H1 (cell line): ENCODE results near the gene GNAS. TPM values are rescaled to one million over a fixed set of nuclear protein-coding genes. Genes with fewer than 3 reads are reported as not detected.

Experiments used
- CTCF ChIA-PET: fragments of 300-600 bp; sonication (Branson Sonifier 250); formaldehyde crosslinking; loops from one replicate; lab custom pipeline; 2021; ENCODE audit not compliant: partially characterized antibody; lab: Charles Lee
- POLR2A ChIA-PET: fragments of 300-600 bp; sonication (Branson Sonifier 250); formaldehyde crosslinking; loops from one replicate; lab custom pipeline; 2021; ENCODE audit warnings: inconsistent platforms; ENCODE audit not compliant: partially characterized antibody; lab: Charles Lee
- DNase-seq, 2 experiments: peaks; one replicate each; pipeline versions ENCODE4 v3.0.0 to v3.0.0-alpha.2; 2010 to 2022; ENCODE audit warnings: low spot score in 2 of 2, low read depth in 1 of 2, mixed read lengths in 1 of 2
- FAIRE-seq: peaks from 2 replicates; lab custom pipeline; 2011; peaks lifted over from hg19 to GRCh38; lab: Jason Lieb, UNC
- H2AFZ ChIP-seq: 2 replicates; pipeline ENCODE4 v1.8.1; 2012; ENCODE audit warnings: low read length, inconsistent platforms
- H2AK5ac ChIP-seq: 2 replicates; pipeline ENCODE4 v1.6.1; 2013; ENCODE audit warnings: low read depth, low read length
- H2BK120ac ChIP-seq: replicated peaks from 2 replicates; pipeline ENCODE3; 2013; ENCODE audit warnings: low read depth, low read length, inconsistent platforms
- H2BK12ac ChIP-seq: 2 replicates; pipeline ENCODE4 v1.6.1; 2013; ENCODE audit warnings: low read depth, low read length
- H2BK15ac ChIP-seq: 2 replicates; pipeline ENCODE4 v1.6.1; 2013; ENCODE audit warnings: low read length
- H2BK20ac ChIP-seq: 2 replicates; pipeline ENCODE4 v1.6.1; 2013; ENCODE audit warnings: low read length
- H2BK5ac ChIP-seq: 2 replicates; pipeline ENCODE4 v1.6.1; 2013; ENCODE audit warnings: low read depth, low read length
- H3K14ac ChIP-seq: 2 replicates; pipeline ENCODE4 v1.6.1; 2013; ENCODE audit warnings: inconsistent platforms; ENCODE audit not compliant: insufficient read length
- H3K18ac ChIP-seq: 2 replicates; pipeline ENCODE4 v1.6.1; 2013; ENCODE audit warnings: low read length; ENCODE audit errors: extremely low read depth
- H3K23ac ChIP-seq: 2 replicates; pipeline ENCODE4 v1.6.1; 2013; ENCODE audit warnings: inconsistent platforms; ENCODE audit not compliant: insufficient read length
- H3K23me2 ChIP-seq: 2 replicates; pipeline ENCODE4 v1.6.1; 2013; ENCODE audit warnings: low read depth, low read length
- H3K27ac ChIP-seq: 2 replicates; pipeline ENCODE4 v1.6.1; 2011; ENCODE audit warnings: low read depth, low read length, inconsistent platforms
- H3K27me3 ChIP-seq, 4 experiments: replicated peaks in 1 of 4; 1 replicate in 1 of 4; 2 replicates in 3 of 4; pipeline versions ENCODE4 v1.6.1 to v1.8.1; 2011 to 2013; ENCODE audit warnings: low read length in 3 of 4, mild to moderate bottlenecking in 3 of 4, inconsistent platforms in 2 of 4, mixed read lengths in 2 of 4, moderate library complexity in 1 of 4; ENCODE audit not compliant: control insufficient read depth in 3 of 4, insufficient read depth in 3 of 4; ENCODE audit errors: extremely low read depth in 1 of 4
- H3K36me3 ChIP-seq, 4 experiments: 2 replicates each; pipeline versions ENCODE4 v1.6.1 to v1.8.1; 2011 to 2013; ENCODE audit warnings: mild to moderate bottlenecking in 4 of 4, low read length in 3 of 4, moderate library complexity in 2 of 4, control low read depth in 1 of 4, inconsistent platforms in 1 of 4; ENCODE audit not compliant: insufficient read depth in 4 of 4, control insufficient read depth in 2 of 4
- H3K4ac ChIP-seq: replicated peaks from 2 replicates; pipeline ENCODE3; 2013; ENCODE audit warnings: low read length, low read depth, mixed read lengths, inconsistent platforms; ENCODE audit not compliant: insufficient read length
- H3K4me1 ChIP-seq, 4 experiments: replicated peaks in 1 of 4; 1 replicate in 1 of 4; 2 replicates in 3 of 4; pipeline versions ENCODE4 v1.6.1 to v1.8.1; 2011 to 2013; ENCODE audit warnings: low read length in 3 of 4, inconsistent platforms in 2 of 4, mixed read lengths in 1 of 4; ENCODE audit not compliant: insufficient read depth in 4 of 4, control insufficient read depth in 3 of 4
- H3K4me2 ChIP-seq, 2 experiments: 2 replicates each; pipeline versions ENCODE4 v1.6.1 to v1.8.1; 2011 to 2013; ENCODE audit warnings: low read depth in 2 of 2, low read length in 2 of 2, control low read depth in 1 of 2, inconsistent platforms in 1 of 2, mild to moderate bottlenecking in 1 of 2; ENCODE audit not compliant: insufficient read depth in 1 of 2
- H3K4me3 ChIP-seq, 4 experiments: fragments of 200-600, 300-600 bp in 1 of 4; sonication (generic), shearing (Covaris generic), sonication (Bioruptor Twin) in 1 of 4; 2 replicates each; pipeline versions ENCODE4 v1.5.1 to v1.8.1; 2011 to 2016; ENCODE audit warnings: low read length in 4 of 4, low read depth in 3 of 4, control low read depth in 2 of 4, inconsistent platforms in 2 of 4, mild to moderate bottlenecking in 2 of 4, mixed read lengths in 1 of 4, moderate library complexity in 1 of 4; ENCODE audit not compliant: insufficient read depth in 2 of 4; ENCODE audit errors: extremely low read depth in 1 of 4
- H3K56ac ChIP-seq: replicated peaks from 2 replicates; pipeline ENCODE3; 2013; ENCODE audit warnings: low read depth, mild to moderate bottlenecking, mixed read lengths, low read length, inconsistent platforms; ENCODE audit not compliant: insufficient read length
- H3K79me1 ChIP-seq: 2 replicates; pipeline ENCODE4 v1.6.1; 2013; ENCODE audit warnings: low read depth, low read length, control low read depth
- H3K79me2 ChIP-seq, 2 experiments: 2 replicates each; pipeline versions ENCODE4 v1.6.1 to v1.8.1; 2012 to 2013; ENCODE audit warnings: low read length in 2 of 2, mild to moderate bottlenecking in 2 of 2, inconsistent platforms in 1 of 2; ENCODE audit not compliant: insufficient read depth in 2 of 2, control insufficient read depth in 1 of 2
- H3K9ac ChIP-seq, 4 experiments: replicated peaks in 1 of 4; 1 replicate in 1 of 4; 2 replicates in 3 of 4; pipeline versions ENCODE4 v1.6.1 to v1.8.1; 2011 to 2013; ENCODE audit warnings: low read depth in 3 of 4, low read length in 3 of 4, control low read depth in 2 of 4, mild to moderate bottlenecking in 2 of 4, moderate library complexity in 2 of 4, inconsistent platforms in 1 of 4; ENCODE audit errors: extremely low read depth in 1 of 4
- H3K9me3 ChIP-seq, 2 experiments: 2 replicates each; pipeline versions ENCODE4 v1.6.1 to v1.8.1; 2012 to 2013; ENCODE audit warnings: mild to moderate bottlenecking in 2 of 2, moderate library complexity in 2 of 2, control low read depth in 1 of 2, inconsistent platforms in 1 of 2, low read depth in 1 of 2, low read length in 1 of 2, mixed read lengths in 1 of 2; ENCODE audit not compliant: insufficient read depth in 2 of 2
- H4K20me1 ChIP-seq, 2 experiments: replicated peaks in 1 of 2; 2 replicates each; pipeline versions ENCODE3 to v1.8.1; 2011 to 2013; ENCODE audit warnings: inconsistent platforms in 2 of 2, low read length in 2 of 2, mild to moderate bottlenecking in 1 of 2; ENCODE audit not compliant: insufficient read depth in 2 of 2, control insufficient read depth in 1 of 2
- H4K5ac ChIP-seq: 2 replicates; pipeline ENCODE4 v1.6.1; 2013; ENCODE audit warnings: low read length, low read depth, mixed read lengths, inconsistent platforms; ENCODE audit not compliant: insufficient read length
- H4K8ac ChIP-seq: 2 replicates; pipeline ENCODE4 v1.8.0; 2013; ENCODE audit warnings: mild to moderate bottlenecking, moderate library complexity, low read length, inconsistent platforms; ENCODE audit not compliant: insufficient read depth; ENCODE audit errors: extremely low read depth
- H4K91ac ChIP-seq: replicated peaks from 2 replicates; pipeline ENCODE3; 2013; ENCODE audit warnings: low read length, mixed read lengths, inconsistent platforms; ENCODE audit not compliant: insufficient read length
- BACH1 ChIP-seq: IDR thresholded peaks from 2 replicates; pipeline ENCODE4 v1.6.1; 2012; ENCODE audit warnings: low read length, improper control_type of control experiment
- BCL11A ChIP-seq, 2 experiments: IDR thresholded peaks; one replicate each; pipeline ENCODE4 v1.6.1; 2011; ENCODE audit warnings: low read depth in 2 of 2, low read length in 2 of 2, mild to moderate bottlenecking in 2 of 2
- CEBPB ChIP-seq: IDR thresholded peaks from 2 replicates; pipeline ENCODE4 v1.6.1; 2012; ENCODE audit warnings: low read depth, low read length
- EGR1 ChIP-seq: IDR thresholded peaks from 2 replicates; pipeline ENCODE4 v1.6.1; 2011; ENCODE audit warnings: low read depth, low read length, borderline replicate concordance
- GTF2F1 ChIP-seq: IDR thresholded peaks from 2 replicates; pipeline ENCODE4 v1.6.1; 2012; ENCODE audit warnings: low read depth, low read length, improper control_type of control experiment, borderline replicate concordance
- HDAC2 ChIP-seq, 2 experiments: fragments of 300-600 bp in 1 of 2; sonication (generic) in 1 of 2; IDR thresholded peaks; 2 replicates each; pipeline ENCODE4 v1.6.1; 2011 to 2012; ENCODE audit warnings: low read depth in 2 of 2, low read length in 2 of 2, mild to moderate bottlenecking in 2 of 2, moderate library complexity in 2 of 2, borderline replicate concordance in 1 of 2, inconsistent platforms in 1 of 2
- RBBP5 ChIP-seq: IDR thresholded peaks from 2 replicates; pipeline ENCODE4 v1.7.1; 2012; ENCODE audit warnings: low read depth, mild to moderate bottlenecking, inconsistent platforms, low read length, moderate library complexity, borderline replicate concordance
- RNF2 ChIP-seq: fragments of 200-900, 300-1000 bp; sonication (generic); IDR thresholded peaks from 2 replicates; pipeline ENCODE4 v1.7.1; 2016; ENCODE audit warnings: borderline replicate concordance, low read depth, mild to moderate bottlenecking, antibody characterized with exemption, low read length; ENCODE audit not compliant: poor library complexity, severe bottlenecking; ENCODE audit errors: missing control alignments
- RXRA ChIP-seq: IDR thresholded peaks from 2 replicates; pipeline ENCODE4 v1.6.1; 2011; ENCODE audit warnings: low read depth, mild to moderate bottlenecking, low read length, moderate library complexity; ENCODE audit not compliant: insufficient read depth
- SIX5 ChIP-seq: IDR thresholded peaks from 2 replicates; pipeline ENCODE4 v1.6.1; 2011; ENCODE audit warnings: mild to moderate bottlenecking, low read depth, low read length
- SP4 ChIP-seq: IDR thresholded peaks from 2 replicates; pipeline ENCODE4 v1.6.1; 2012; ENCODE audit warnings: low read length, inconsistent platforms
- SUZ12 ChIP-seq: fragments of 200-600 bp; sonication (generic); IDR thresholded peaks from 2 replicates; pipeline ENCODE4 v1.6.1; 2012; ENCODE audit warnings: mild to moderate bottlenecking, inconsistent platforms, low read length, moderate library complexity, mixed read lengths
- TAF7 ChIP-seq: optimal IDR thresholded peaks from 2 replicates; pipeline ENCODE3; 2011; ENCODE audit warnings: low read depth, mild to moderate bottlenecking, inconsistent platforms, low read length, moderate library complexity, borderline replicate concordance
- WGBS, 2 experiments: shearing (Covaris generic) in 1 of 2; methylation state at CpG; one replicate each; pipeline versions ENCODE4 v1.1.6 to v1.1.7; 2013 to 2015; ENCODE audit warnings: low lambda C conversion rate in 2 of 2, mixed read lengths in 2 of 2, inconsistent platforms in 1 of 2, low coverage in 1 of 2, missing lambda C conversion rate in 1 of 2; ENCODE audit not compliant: insufficient replicate concordance in 2 of 2, insufficient coverage in 1 of 2, insufficient read length in 1 of 2; ENCODE audit errors: extremely low coverage in 1 of 2, missing lambda C conversion rate in 1 of 2; 5-methylcytosine and 5-hydroxymethylcytosine counted together
- polyA plus RNA-seq, 7 experiments: library from polyadenylated mRNA; depleted of rRNA in 3 of 7; stranded (reverse) in 5 of 7; unstranded in 2 of 7; fragments of >200 nt in 5 of 7; fragments of 200-250 nt in 2 of 7; gene quantifications; 1 replicate in 5 of 7; 2 replicates in 1 of 7; 4 replicates in 1 of 7; pipeline versions ENCODE4 v1.2.1 to v1.2.3, GENCODE V29; 2011 to 2013; ENCODE audit warnings: missing spikeins in 2 of 7, mixed read lengths in 2 of 7
- total RNA-seq: library from RNA; stranded (reverse); fragmentation: NEBNext Ultra II Directional; extraction: Animal tissue kit (Norgen Biotek cat#: 25700); gene quantifications from 2 replicates; pipeline ENCODE4 v1.2.1, GENCODE V29; 2021

Gene GNAS
- total and polyA plus RNA-seq, 2 of the 8 experiments (the other 6 are each of a cell fraction or from before 2014, with no cell fraction given), result 989 to 1,613 TPM

DNA sequence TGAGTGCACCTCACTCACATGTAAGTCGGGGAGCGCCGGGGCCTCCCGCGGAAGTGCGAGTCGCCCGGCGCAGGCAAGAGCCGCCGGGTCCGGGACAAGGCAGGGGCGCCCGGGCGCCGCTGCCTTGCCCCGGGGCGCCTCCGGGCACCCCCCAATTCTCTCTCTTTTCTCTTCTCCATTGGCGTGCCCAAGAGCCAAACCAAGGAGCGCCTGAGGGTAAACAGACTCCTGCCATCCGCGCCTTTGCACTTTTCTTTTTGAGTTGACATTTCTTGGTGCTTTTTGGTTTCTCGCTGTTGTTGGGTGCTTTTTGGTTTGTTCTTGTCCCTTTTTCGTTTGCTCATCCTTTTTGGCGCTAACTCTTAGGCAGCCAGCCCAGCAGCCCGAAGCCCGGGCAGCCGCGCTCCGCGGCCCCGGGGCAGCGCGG is 36.8 kb downstream of the GNAS start:
- Histone ChIP-seq H3K14ac (no peak overlapping the region), H4K91ac (no peak overlapping the region), H3K9ac (peak overlapping the region in 3 of 4 experiments; percentile 36 to 84 (median 65); a peak in 4 of 7 replicates), H3K27me3 (peaks cover 0 to 6% (median 2%) of the 10 kb centered on the region in 4 experiments; a peak in 2 of 7 replicates), H3K4me1 (peaks cover 0 to 10% (median 5%) of the 10 kb centered on the region in 4 experiments; a peak in 6 of 7 replicates), H3K4me2 (peak overlapping the region; percentile 80 to 97), H3K4ac (no peak overlapping the region), H2BK15ac (no peak overlapping the region), H3K23me2 (peaks cover 14% of the 10 kb centered on the region), H2AFZ (no peak overlapping the region), H2BK5ac (no peak overlapping the region), H3K79me2 (peaks cover 10 to 26% of the 10 kb centered on the region in 2 experiments; a peak in 3 of 4 replicates), H4K20me1 (peaks cover 2% of the 10 kb centered on the region in 2 experiments), H3K79me1 (no peaks in the 10 kb centered on the region; the same call in 1 of the 2 replicates), H3K56ac (no peak overlapping the region), H4K8ac (peak overlapping the region; percentile 35; the same call in 1 of the 2 replicates), H3K9me3 (peaks cover 2 to 3% of the 10 kb centered on the region in 2 experiments; a peak in 1 of 4 replicates), H3K18ac (no peak overlapping the region; the same call in 1 of the 2 replicates), H3K27ac (no peak overlapping the region; the same call in 1 of the 2 replicates), H2BK12ac (no peak overlapping the region), H2AK5ac (no peak overlapping the region), H3K23ac (no peak overlapping the region), H3K4me3 (peak overlapping the region; percentile 78 to 95 (median 85)), H3K36me3 (peaks cover 0 to 8% (median 4%) of the 10 kb centered on the region in 4 experiments; a peak in 3 of 8 replicates), H2BK20ac (no peak overlapping the region), H2BK120ac (no peak overlapping the region), H4K5ac (no peak overlapping the region)
- 20% methylated on average over 26 of the region's 35 CpGs; no CpG with 5 or more reads in 1 of the 2 experiments for WGBS, 2 experiments
- ChIA-PET POLR2A (interaction anchor here (0.5 to 3.7 kb wide), 22 partner anchors 8 to 377 kb away, joined by 3 to 37 read pairs (median 5); partner anchors contain the start of genes ATP5F1E, GNAS and NELFCD), CTCF (no interaction called here)
- DNase-seq (no peak), FAIRE-seq (no peak)
- TF ChIP-seq EGR1 (no peak), GTF2F1 (no peak), BACH1 (no peak), TAF7 (no peak), BCL11A (IDR thresholded peaks at IDR 0.05; ENCODE audit: low read depth in 2 of 2, low read length in 2 of 2) (no peak), RBBP5 (no peak), HDAC2 (IDR thresholded peaks at IDR 0.05; ENCODE audit: borderline replicate concordance in 1 of 2, low read depth in 2 of 2, low read length in 2 of 2) (no peak), SUZ12 (no peak), SIX5 (no peak), SP4 (no peak), CEBPB (no peak), RNF2 (no peak), RXRA (no peak)
